Stimulated activated CD8-positive, alpha-beta memory T cell treated with anti-CD3 and anti-CD28 coated beads, Interleukin-7, amount 100 ng/mL, for 1 hour (primary cell): ENCODE results near the gene RACGAP1.

Experiments
- DNase-seq, 2 donors: peaks; one replicate each; pipeline ENCODE4 v3.0.0-alpha.2; 2020; ENCODE audit warnings: low read depth in 2 of 2

RACGAP1 gene, protein sequence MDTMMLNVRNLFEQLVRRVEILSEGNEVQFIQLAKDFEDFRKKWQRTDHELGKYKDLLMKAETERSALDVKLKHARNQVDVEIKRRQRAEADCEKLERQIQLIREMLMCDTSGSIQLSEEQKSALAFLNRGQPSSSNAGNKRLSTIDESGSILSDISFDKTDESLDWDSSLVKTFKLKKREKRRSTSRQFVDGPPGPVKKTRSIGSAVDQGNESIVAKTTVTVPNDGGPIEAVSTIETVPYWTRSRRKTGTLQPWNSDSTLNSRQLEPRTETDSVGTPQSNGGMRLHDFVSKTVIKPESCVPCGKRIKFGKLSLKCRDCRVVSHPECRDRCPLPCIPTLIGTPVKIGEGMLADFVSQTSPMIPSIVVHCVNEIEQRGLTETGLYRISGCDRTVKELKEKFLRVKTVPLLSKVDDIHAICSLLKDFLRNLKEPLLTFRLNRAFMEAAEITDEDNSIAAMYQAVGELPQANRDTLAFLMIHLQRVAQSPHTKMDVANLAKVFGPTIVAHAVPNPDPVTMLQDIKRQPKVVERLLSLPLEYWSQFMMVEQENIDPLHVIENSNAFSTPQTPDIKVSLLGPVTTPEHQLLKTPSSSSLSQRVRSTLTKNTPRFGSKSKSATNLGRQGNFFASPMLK

DNA sequence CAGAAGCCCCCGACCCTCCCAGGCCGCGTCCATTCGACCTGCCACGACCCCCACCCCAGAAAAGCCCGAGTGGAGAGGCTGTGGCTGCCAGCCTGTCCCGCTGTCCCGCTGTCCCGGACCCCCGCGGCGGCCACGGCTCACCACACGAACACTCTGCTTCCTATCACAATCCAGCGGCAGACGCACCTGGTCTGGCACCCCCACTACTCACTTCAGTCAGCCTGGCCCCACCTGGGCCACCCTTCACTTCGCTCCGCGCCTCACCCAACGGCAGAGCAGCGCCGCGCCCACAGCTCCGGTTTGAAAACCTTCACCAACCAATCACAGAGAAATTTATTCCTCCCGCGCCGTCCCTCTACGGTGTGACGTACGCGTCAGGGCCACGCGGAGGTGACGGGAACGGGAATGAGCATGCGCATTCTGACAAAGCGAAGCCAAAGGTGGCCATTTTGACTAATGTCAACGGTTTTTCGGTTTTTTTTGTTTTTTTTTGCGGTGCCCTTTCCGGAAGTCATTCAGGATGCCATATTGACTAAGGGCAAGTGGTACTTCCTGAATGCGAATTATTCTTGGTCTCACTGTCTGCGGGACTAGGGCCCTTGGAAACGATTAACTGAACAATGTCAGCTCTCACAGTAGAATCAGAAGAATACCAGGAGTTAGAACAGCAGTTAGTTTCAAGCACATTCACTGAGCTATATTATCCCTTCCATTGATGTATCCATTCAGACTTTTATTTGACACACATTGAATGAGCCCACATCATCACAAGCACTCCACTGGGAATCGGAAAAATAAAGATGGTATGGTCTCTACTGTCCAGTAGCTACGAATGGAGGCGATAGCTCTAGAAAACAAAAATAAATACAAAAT lies at the start of gene RACGAP1:
Gene RACGAP1 (minus strand): TSS at position 308 of the 873 bp plus-strand sequence. CDS start 8,779 bp downstream, outside the sequence.
- DNase-seq = peak; percentile 87 to 89

DNA sequence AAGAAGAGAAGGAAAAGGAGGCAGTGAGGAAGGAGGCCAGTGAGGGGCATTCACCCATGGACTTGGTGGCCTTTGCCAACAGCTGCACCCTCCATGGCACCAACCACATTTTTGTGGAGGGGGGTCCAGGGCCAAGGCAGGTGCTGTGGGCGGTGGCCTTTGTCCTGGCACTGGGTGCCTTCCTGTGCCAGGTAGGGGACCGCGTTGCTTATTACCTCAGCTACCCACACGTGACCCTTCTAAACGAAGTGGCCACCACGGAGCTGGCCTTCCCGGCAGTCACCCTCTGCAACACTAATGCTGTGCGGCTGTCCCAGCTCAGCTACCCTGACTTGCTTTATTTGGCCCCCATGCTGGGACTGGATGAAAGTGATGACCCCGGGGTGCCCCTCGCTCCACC lies 48.4 kb upstream of the RACGAP1 start:
- no peak for DNase-seq

DNA sequence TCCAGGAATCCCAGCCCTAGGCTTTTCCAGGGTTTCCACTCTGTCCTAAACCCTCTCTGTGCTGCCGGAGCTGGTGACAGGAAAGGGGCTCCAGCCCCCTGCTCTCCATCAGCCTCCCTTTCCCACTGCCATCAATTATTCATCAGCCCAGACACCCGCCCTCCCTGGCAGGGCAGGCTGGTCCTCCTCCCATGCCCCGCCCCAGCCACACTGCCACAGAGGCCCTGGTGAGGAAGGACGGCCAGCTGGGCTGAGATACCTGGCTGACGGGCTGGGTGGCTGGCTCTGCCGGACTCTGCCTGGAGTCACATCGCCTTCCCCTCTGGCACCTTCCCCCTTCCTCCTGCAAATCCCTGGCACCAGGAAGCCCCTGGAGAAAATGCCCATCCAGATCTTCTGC lies 47.9 kb upstream of the RACGAP1 start:
- DNase-seq = no peak

DNA sequence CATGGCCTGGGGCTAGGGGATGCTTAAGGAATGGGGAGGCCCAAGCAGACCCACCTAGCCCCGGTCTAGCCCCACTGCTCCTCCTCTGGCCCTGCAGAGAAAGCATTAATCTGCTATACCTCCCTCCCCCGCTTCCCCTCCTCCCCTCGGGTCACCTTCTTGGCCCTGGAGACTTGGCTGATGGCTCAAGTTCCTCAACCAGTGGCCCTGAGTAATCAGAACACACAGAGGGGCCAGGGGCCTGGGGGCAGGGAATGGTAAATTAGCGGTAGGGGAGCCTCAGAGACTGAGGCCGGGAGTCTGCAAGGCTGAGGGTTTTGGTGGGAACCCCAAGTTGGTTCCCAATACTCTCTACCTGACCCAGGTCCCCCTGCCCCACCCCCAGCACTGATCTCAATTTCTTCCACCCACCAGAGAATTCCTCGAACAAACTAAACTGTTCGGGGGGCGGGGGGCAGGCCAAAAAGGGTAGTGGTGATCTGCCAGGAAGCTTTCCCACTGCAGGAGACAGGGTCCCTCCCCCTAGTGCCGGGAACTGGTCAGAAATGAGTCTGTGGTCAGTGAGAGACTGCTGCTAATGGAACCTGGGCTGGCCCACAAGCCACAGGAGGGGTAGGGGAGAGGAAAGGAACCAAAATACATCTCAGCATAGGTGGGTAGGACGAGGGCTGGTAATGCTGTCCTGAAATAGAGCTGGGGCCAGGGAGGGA lies 47.1 kb upstream of the RACGAP1 start:
- DNase-seq = no peak

DNA sequence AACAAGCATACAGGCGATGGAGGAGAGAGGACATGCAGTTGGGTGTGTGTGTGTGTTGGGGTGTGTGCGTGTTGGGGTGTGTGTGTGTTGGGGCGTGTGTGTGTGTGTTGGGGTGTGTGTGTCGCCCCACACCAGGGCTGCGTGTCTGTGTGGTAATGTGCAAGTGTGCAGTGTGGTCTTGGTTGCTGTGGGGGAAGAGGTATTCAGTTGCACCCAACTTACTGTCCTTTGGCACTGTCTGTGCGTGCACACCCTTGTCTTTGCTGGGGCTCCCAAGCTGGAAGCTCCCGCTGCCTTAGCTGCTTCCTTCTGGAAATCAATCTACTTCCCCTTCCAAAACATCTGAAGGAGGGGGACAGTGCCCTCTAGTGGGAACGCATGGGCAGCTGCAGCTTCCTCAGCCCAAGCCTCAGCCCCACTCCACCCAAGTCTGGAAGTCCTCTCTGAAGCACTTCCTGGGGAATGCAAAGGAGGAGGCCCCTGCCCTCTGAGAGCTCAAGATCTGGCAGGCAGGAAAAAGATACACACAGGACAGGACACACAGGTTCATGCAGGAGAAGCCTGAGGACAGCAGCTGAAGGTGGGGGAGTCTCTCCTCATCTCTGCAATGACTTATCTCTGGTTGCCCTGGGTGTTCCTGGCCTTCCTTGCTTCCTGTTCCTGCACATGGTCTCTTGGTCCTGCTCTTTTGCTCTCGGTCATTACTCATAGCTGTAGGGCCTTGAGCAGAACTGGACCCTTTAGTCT lies 45.2 kb upstream of the RACGAP1 start:
- DNase-seq = peak; percentile 41 to 43

DNA sequence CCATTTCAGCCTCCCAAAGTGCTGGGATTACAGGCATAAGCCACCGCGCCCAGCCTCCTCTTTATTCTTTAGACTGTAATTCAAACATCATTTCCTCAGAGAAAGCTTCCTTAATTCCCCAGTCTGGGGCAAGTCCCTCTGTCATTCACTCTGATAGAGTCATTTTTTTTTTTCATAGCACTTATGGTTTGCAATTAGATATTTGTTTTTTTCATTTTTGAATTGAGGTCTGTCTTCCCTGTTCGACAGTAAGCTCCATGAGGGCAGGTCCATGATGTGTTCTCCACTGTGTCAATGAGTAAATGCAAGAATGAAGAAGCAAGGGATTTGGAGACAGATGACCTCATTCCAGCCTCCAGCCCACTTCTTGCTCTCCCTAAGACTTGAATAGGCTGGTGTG lies 44.2 kb upstream of the RACGAP1 start:
- DNase-seq = no peak

DNA sequence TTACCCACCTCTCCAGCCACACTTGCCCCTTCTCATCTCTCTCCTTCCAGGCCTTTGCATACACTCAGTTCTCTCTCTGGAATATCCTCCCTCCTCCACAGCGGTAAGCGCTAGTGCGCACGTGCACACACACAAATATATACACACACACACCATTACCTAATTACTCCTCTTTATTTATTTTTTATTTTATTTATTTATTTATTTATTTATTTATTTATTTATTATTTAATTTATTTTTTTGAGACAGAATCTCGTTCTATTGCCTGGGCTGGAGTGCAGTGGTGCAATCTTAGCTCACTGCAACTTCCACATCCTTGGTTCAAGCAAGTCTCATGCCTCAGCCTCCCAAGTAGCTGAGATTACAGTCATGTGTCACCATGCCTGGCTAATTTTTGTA lies 43.8 kb upstream of the RACGAP1 start:
- no peak for DNase-seq

DNA sequence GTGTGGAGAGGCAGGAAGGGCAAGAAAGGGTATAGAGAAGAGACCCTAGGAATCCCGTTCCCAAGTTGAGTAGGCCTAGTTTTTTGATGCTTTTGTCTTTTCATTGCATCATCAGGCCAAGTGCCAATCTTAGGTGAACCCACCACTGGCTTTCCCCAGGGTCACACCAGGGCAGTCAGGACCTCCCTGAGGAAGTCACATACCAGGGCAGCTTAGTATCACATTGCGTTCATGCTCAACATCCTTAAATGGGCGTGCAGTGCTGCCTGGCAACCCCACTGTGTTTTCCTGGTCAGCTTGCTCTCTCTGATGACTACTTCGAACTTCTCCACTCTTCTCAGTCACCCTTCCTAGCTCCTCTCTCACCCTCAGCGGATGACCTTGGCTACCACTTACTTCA lies 41.1 kb upstream of the RACGAP1 start:
- no peak for DNase-seq

DNA sequence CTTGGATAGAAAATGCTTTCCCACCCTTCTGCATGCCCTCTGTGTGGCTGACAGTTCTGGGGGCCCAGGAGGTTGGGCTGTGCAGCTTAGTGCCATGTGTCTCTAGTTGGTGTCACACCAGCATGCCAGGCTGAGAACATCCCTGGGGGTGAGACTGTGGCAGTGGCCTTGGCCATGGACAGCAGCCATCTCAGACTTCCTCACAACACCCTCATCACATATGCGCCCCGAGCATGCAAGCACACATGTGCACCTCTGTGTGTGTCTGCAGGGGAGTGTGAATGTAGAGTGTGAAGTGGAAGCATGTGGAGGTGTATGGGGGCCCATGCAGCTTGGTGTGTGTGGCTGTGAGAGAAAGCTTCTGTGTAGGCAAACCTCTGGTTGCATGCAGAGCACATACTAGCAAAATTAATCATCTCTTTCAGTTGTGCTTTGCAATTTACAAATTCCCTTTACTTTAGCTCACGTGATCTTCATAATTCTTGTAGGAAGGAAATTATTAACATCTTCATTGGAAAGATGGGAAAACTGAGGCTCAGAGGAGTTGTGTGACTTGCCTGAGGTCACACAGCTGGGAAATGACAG lies 40.5 kb upstream of the RACGAP1 start:
- DNase-seq = no peak

DNA sequence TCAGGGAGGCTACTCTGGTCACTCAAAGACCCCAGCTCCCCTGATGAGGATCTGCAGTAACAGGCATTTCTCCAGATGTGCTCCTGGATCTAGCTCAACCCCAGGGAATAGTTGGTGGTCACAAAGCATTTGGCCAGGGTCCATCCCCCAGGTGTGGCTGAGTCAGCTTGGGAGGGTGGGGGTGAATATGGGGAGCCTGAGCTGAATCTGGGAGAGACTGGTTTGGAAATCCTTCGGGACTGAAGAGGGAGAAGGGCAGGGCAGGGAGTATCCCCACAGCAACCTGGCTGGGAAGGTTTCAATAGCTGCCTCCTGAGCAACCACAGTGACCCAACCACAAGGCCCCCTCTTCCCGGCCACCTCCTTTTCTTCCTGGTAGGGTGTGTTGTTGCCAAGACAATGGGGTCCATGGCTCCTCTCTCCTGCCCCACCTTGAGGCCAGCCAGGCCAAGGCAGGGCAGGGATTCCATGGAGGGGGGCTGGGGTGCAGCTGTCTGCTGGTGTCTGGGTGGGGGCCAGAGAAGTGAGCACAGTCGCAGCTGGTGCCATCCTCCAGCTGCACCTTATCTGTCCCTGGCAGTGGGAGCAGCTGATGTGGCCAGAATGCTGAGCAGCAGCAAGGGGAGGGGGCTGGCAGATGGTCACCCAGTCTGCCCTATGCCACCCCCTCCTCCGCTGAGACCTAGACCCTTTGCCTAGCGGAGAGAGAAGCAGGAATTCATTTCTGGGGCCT lies 37.6 kb upstream of the RACGAP1 start:
- DNase-seq = no peak

DNA sequence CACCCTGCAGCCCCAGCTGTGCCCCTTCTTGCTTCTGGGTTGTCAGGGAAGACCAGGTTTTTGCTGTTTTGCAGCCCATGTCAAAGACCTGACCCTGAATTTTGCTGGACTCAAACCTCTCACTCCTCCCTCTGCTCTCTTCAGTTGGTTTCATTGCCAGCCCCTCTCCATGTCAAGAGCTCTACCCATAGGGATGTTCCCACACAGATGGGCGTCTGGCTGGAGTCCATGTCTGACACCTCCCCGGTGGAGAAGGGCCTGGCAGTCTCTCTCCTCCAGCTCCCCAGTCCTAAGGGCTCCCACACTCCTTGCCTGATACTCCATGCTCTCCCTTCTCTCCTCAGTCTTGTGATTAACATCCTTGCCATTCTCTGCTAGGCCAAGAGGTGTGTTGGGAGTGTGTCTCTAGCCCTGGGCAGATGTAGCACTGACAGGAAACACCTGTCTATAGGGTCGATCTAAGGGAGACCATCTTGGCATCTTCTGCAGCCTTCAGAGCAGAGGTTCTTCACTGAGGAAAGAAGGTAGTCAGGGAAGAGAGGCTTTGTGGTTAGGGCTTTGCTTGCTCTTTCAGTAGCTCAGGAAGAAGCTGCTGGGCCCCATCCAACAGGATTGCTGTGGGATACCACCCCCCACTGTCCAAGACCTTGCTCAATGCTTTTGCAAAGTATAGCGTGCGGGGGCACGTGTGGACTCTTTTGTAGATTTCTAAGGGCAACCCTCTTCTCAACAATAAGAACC lies 36.8 kb upstream of the RACGAP1 start:
- DNase-seq = no peak

DNA sequence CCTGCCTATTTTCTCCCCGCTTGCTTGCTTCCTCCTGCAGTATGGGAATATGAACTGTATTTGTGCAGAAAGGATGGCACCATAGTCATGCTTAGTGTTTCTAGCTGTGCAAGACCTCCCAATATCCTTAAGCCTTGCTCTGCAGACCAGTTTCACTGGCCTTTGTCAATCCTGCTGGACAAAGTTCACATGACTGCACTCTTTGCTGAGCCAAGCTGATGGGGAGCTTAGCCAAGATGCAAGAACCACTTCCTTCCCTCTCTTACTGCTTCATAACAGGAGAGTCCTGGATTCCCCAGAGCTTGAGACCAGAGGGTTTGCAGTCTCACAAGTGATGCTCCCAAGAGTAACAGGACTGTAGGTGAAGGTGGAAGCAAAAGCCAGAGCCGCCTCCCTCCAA lies 35.9 kb upstream of the RACGAP1 start:
- DNase-seq = no peak

DNA sequence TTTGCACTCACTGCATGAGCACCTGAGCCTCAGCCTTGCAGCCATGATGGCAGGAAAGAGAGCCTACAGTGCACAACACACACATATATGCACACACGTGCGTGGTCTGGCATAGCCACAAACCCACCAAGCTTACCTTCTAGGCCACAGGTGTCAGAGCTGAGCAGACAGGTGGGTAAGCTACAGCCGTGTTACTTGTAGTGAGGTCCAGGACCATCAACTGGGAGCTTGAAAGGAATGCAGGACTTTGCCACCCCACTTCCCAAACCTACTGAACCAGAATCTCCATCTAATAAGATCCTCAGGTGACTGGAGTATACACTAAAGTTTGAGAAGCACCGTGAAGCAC lies 34.8 kb upstream of the RACGAP1 start:
- DNase-seq = no peak

DNA sequence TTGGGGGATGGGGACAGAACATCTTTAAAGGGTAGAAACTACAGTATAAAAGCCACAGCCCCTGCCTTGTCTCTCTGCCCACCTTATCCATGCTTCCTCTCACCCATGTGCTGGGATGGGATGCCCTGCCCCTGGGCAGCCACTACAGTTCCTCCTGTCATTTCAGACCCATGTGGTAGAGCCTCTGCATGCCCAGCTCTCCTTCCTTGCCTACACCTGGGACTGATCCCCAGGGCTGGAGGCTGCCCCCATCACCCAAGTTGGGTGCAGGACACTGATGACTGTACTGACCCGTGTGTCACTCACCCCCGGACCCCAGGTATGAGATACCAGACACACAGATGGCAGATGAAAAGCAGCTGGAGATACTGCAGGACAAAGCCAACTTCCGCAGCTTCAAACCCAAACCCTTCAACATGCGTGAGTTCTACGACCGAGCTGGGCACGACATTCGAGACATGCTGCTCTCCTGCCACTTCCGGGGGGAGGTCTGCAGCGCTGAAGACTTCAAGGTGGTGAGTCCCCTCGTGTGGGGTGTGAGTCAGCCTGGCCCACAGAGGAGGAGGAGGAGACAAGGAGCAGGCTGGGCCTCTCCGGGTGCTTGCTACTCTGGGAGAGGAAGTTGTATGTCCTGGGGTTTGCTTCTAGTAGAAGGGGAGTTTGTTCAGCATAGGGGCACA lies 34.3 kb upstream of the RACGAP1 start:
- peak; percentile 20 to 29 for DNase-seq

DNA sequence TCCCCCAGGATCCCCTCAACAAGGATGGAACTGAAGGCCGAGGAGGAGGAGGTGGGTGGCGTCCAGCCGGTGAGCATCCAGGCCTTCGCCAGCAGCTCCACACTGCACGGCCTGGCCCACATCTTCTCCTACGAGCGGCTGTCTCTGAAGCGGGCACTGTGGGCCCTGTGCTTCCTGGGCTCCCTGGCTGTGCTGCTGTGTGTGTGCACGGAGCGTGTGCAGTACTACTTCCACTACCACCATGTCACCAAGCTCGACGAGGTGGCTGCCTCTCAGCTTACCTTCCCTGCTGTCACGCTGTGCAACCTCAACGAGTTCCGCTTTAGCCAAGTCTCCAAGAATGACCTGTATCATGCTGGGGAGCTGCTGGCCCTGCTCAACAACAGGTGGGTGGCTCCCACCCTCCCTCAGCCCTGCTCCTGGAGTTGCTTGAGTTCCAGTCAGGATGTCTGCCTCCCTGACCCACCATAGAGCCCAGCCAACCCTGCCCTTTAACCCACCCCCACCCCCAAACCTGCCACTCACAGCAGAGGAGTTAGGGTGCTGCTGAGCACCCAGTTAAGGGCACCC lies 33.5 kb upstream of the RACGAP1 start:
- no peak for DNase-seq

DNA sequence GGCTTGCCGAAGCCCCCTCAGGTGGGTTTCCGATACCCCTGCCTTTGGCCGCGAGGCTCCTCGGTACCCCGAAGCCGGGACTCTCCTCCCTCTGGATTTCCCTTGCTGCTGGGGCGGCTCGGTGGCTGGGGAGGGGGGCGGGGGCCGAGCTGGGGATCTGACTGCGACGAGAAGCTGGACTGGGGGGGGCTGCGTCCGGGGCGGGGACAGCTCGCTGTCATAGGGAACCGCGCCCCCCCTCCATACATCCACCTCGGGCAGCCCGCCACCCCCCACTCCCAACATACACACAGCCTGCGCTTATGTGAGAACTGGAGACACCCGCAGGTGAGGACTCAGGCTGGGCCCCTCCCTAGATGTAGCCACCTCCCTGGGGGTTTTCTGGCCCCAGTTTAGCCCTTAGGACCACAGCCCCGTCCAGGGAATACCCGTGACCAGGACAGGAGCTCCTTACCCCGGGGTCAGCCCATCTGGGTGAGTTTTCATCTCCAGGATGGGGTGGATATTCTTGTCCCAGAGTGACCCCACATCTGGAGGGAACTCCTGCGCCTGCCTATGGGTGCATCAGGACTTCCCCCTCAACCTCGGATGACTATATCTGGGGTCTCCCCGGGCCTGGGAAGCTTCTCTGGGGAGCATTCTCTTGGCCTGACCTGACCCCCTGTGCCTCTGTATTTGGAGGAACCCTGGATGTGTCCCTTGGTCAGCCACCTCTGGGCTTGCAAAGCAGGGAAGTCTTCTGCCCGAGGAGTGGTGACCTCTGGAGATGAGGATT lies 32.8 kb upstream of the RACGAP1 start:
- no peak for DNase-seq

DNA sequence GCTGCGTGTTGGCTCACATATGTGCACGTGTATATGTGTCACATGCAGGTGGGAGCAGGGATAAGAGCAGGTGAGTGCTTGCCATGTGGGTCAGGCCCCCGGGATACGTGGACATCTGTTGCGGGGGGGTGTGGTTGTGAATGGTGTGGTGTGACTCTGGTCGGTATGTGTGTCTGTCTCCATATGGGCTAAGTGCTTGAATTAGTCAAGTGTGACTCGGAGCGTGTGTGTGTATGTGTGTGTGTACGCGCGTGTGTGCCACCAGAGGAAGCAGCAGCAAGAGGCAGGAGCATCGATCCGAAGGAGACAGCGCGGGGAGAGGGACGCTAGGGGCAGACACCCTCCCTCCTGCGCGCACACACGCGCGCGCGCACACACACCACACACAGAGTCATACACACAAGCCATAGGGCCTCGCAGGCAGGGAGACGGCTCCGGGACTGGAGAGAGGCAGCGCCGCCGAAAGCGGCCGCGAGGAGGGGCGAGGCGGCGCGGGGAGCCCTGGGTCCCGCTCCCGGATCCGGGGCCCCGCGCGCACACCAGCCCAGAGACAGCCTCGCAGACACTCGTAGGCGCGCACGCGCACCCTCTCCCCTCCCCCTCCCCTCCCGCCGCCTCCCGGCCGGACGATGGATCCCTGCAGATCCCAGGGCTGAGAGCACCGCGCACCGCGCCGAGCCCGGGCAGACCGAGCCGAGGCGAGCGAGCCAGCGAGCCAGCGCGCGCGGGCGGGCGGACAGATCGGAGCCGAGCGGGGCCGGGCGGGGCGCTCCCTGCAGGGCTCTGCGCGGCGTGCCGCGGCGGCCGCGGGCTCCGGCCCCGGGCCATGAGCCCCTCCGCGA lies 31.9 kb upstream of the RACGAP1 start, which contains the start of gene ASIC1:
Gene ASIC1 (plus strand): TSS at position 597 of the 842 bp plus-strand sequence. CDS start 1,171 bp downstream, outside the sequence.
- DNase-seq = no peak
